ENCODE results near the gene PPM1E.

- TF ChIP-seq CTCF (IDR thresholded peaks at IDR 0.05) (no peak), POLR2A (IDR thresholded peaks at IDR 0.05) (no peak), POLR2AphosphoS5 (IDR thresholded peaks at IDR 0.05) (no peak)
Measured at GRCh38 chr17:58970609-58971450, 215.2 kb downstream of the PPM1E start.

Data from suprapubic skin (tissue), 4 donors.